OCI-LY3 (cell line): Measurements from ENCODE around the gene UBE2R2.

Experiments
- CTCF ChIP-seq: fragments of 200-600, 300-600 bp; sonication (generic); IDR thresholded peaks from 2 replicates; pipeline ENCODE4 v1.5.1; 2014; ENCODE audit warnings: antibody characterized with exemption, low read length, low read depth
- EZH2phosphoT487 ChIP-seq: fragments of 200-600 bp; shearing (Covaris generic); IDR thresholded peaks from 2 replicates; pipeline ENCODE4 v1.6.1; 2018; ENCODE audit warnings: antibody characterized with exemption, mixed run types, low read depth

- TF ChIP-seq CTCF (no peak), EZH2phosphoT487 (no peak)
Measured at GRCh38 chr9:33787839-33788238, 29.1 kb upstream of the UBE2R2 start.
